ENCODE data around the gene IL11RA. TPM values are rescaled to one million over a fixed set of nuclear protein-coding genes. Genes with fewer than 3 reads are reported as not detected.

IL11RA gene
- total RNA-seq, 1 donor from 2014 or later = 61.4 TPM

DNA sequence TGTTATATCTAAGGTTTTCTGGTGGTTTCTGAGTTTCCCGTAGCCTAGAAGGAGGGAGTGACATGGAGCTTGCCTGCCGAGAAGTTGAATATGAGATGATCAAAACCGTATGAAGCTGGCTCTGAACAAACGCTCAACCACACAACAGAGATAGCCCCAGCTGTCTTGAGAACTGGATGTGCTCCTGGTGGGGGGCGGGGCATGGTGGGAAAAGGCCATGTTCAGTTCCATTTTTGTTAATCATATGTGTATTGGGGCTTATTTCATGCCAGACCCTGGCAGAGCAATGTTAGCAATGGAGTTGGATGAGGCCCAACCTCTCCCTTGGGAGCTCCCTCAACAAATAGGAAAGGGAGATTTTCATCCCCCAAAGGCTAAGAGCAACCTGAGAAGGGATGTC, 34.2 kb downstream of the IL11RA start:
- no peak for TF ChIP-seq CTCF (IDR thresholded peaks at IDR 0.05; ENCODE audit: unreplicated experiment)

DNA sequence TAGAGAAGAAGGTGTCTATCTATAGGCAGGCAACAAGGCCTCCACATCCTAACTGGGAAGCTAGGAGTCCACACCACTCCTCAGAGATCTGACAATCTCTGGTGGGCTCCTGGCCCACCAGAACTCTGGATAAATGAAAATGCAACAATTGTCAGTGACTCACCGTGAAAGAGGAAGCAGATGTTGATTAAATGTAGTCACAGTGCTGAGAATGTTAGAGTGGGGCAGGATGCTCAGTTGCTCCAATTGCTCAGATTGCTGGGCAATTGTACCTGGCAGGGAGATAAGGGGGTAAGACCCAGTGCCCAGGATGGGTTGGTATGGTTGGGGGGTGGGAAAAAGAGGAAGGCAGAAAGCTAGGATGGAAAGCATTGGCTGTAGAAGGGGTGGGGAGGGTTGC, 34.7 kb downstream of the IL11RA start:
- no peaks in the 10 kb centered on the region for H3K9me3 Mint-ChIP-seq (ENCODE audit: unreplicated experiment)
- TF ChIP-seq CTCF (IDR thresholded peaks at IDR 0.05; ENCODE audit: unreplicated experiment) = no peak
- no peak overlapping the region for H3K4me3 Mint-ChIP-seq (ENCODE audit: unreplicated experiment)
- no peak for DNase-seq (ENCODE audit: low spot score)
- H3K27ac Mint-ChIP-seq (ENCODE audit: unreplicated experiment) = no peak overlapping the region
- no peaks in the 10 kb centered on the region for H3K36me3 Mint-ChIP-seq (ENCODE audit: low read depth, unreplicated experiment)
- H3K4me1 Mint-ChIP-seq (ENCODE audit: unreplicated experiment) = peaks cover 3% of the 10 kb centered on the region
- H3K27me3 Mint-ChIP-seq (ENCODE audit: unreplicated experiment) = peaks cover 14% of the 10 kb centered on the region

More for the DNA sequence above, 34.2 kb downstream of the IL11RA start:
- H3K27me3 Mint-ChIP-seq (ENCODE audit: unreplicated experiment) = peaks cover 13% of the 10 kb centered on the region
- DNase-seq (ENCODE audit: low spot score) = no peak
- no peaks in the 10 kb centered on the region for H3K9me3 Mint-ChIP-seq (ENCODE audit: unreplicated experiment)
- no peak overlapping the region for H3K4me3 Mint-ChIP-seq (ENCODE audit: unreplicated experiment)
- H3K27ac Mint-ChIP-seq (ENCODE audit: unreplicated experiment) = no peak overlapping the region
- peaks cover 3% of the 10 kb centered on the region for H3K4me1 Mint-ChIP-seq (ENCODE audit: unreplicated experiment)
- H3K36me3 Mint-ChIP-seq (ENCODE audit: low read depth, unreplicated experiment) = no peaks in the 10 kb centered on the region

DNA sequence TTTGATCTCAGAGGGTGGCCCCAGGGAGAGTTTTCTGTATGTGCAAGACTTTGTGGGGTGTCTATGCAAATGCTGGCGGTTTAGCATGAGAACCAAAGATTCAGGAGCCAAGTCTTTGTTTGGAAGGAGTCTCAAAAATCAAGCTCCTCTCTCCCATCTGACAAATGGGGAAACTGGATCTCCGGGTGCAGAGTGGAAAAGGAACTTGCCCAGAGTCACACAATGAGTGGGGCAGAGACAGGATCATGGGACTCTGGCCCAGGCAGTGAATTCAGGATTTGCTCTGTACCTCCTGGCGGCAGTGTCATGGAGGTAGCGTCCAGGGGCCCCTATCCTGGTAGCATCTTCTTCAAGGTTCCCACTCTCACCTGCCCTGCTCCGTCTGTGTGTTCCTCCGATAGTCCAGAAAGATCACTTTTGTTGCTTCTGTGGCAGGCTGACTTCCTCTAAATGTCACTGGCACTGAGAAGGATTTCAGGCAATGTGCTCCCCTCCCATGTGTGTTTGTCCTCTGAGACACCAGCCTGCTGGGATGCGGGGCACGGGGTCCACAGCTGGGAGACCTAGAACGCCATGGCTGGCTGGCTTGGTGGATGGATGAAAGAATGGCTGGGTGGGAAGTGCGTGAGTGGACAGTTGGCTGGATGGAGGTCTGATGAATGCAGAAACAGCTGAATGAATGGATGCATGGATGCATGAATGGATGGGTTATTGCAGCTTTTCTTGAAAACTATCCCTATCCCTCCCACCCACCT, 35.5 kb downstream of the IL11RA start:
- H3K27ac Mint-ChIP-seq (ENCODE audit: unreplicated experiment) = no peak overlapping the region
- H3K27me3 Mint-ChIP-seq (ENCODE audit: unreplicated experiment) = peaks cover 14% of the 10 kb centered on the region
- peaks cover 3% of the 10 kb centered on the region for H3K4me1 Mint-ChIP-seq (ENCODE audit: unreplicated experiment)
- H3K9me3 Mint-ChIP-seq (ENCODE audit: unreplicated experiment) = no peaks in the 10 kb centered on the region
- no peak overlapping the region for H3K4me3 Mint-ChIP-seq (ENCODE audit: unreplicated experiment)
- no peak for DNase-seq (ENCODE audit: low spot score)
- TF ChIP-seq CTCF (IDR thresholded peaks at IDR 0.05; ENCODE audit: unreplicated experiment) = no peak
- no peaks in the 10 kb centered on the region for H3K36me3 Mint-ChIP-seq (ENCODE audit: low read depth, unreplicated experiment)

DNA sequence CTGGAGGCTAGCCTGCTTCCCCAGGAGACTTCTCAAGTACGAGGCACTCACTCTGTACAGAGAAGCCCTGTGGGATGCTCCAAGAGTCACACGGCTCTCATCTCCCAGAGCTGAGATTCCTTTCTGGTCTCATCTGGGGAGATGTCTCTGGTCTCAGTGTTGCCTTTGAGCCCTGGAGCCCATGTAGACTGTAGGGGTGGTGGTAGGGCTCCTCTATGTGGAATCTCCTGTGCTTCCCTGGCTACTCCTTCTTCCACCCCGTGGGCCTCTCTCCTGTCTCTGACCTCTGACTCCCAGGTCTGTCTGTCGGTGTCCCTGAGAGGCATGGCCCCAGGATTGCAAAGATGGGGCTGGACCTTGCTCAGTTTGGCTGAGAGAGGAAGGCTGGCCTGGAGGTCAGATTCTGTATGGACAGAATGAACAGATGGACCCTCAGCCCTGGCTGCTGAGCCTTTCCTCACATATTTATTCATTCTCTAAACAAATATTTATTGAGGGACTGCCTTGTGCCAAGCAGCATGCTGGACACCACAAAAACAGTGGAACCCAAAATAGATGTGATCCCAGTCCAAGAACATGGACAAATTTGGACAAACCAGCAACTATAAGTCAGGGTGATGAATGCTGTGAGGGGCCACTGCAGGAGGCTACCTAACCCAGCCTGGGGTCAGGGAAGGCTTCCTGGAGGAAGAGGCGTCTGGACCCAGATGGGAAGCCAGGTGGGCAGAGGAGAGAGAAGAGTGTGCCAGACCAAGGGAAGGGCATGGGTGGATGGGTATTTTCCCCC, 36.5 kb downstream of the IL11RA start:
- peaks cover 3% of the 10 kb centered on the region for H3K4me1 Mint-ChIP-seq (ENCODE audit: unreplicated experiment)

More for the DNA sequence above, 36.5 kb downstream of the IL11RA start:
- DNase-seq (ENCODE audit: low spot score) = no peak
- Mint-ChIP-seq H3K4me3 (ENCODE audit: unreplicated experiment) (no peak overlapping the region), H3K36me3 (ENCODE audit: low read depth, unreplicated experiment) (no peaks in the 10 kb centered on the region), H3K27ac (ENCODE audit: unreplicated experiment) (no peak overlapping the region), H3K27me3 (ENCODE audit: unreplicated experiment) (peaks cover 14% of the 10 kb centered on the region), H3K9me3 (ENCODE audit: unreplicated experiment) (no peaks in the 10 kb centered on the region)
- no peak for TF ChIP-seq CTCF (IDR thresholded peaks at IDR 0.05; ENCODE audit: unreplicated experiment)
